GM19240 (cell line): ENCODE results near the gene NPPA.

Source experiments
- DNase-seq: peaks from one replicate; pipeline ENCODE4 v3.0.0; 2011; ENCODE audit warnings: low spot score; ENCODE audit not compliant: insufficient read length

Gene NPPA

DNA sequence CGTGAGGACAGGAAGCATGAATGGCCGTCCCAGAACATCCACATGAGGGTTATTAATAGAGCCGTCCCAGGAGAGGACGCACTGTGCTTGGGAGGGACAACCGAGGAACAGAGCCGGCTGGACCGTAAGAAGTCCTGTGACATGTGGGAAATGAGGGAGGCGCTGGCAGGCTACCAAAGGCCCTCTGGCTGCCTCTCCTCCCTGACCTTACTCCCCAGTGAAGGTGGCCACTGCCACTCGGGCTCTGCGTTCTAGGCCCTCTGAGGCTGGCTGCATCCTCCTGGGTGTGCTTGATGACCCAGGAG lies 26.6 kb upstream of the NPPA start:
- no peak for DNase-seq

DNA sequence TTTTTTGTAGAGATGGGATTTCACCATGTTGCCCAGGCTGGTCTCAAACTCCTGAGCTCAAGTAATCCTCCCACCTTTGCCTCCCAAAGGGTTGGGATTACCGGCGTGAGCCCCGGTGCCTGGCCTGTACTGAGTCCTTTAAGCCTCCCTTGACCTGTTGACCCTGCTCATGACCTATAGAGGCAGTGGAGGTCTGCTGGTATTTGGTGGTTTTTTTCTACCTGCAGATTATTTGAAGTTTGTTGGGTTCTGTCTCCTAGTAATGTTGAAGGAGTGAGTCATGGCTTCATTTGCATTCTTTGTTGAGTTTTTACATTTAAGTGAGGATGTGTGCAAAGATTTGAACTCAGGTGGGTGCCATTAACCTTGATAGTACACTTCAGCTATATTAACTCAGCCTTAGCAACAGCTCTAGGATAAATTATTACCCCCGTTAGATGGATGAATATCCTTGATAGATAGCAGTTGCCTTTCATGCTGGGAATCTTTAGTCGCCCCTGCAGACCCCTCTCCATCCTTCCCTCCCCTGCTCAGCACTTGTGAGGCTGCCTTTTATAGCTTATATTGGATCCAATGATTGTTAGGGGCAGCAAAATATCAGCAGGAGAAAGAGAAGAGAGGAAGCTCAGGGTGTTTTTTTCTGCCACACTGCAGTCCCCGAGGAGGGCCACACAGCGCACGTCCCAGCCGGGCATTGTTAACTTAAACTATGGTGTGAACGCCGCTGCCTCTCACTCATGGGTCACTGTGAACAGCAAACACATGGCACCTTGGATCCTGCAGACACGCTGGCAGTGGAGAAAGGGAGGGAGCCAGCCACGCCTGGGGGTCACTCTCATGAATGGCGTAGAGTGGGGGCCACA lies 26.0 kb upstream of the NPPA start:
- DNase-seq: no peak

DNA sequence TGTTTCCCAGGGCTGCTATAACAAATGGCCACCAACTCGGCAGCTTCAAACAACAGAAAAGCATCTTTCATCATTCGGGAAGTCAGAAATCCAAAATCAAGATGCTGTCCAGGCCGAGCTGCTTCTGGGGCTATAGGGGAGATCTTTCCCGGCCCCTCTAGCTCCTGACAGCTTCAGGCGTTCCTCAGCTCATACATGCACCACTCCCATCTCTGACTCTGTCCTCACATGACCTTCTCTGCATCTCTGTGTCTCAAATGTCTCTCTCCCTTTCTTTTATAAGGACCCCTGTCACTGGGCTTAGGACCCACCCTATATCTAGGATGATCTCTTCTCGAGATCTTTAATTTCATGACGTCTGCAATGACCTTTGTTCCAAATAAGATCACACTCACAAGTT lies 25.0 kb upstream of the NPPA start:
- no peak for DNase-seq

DNA sequence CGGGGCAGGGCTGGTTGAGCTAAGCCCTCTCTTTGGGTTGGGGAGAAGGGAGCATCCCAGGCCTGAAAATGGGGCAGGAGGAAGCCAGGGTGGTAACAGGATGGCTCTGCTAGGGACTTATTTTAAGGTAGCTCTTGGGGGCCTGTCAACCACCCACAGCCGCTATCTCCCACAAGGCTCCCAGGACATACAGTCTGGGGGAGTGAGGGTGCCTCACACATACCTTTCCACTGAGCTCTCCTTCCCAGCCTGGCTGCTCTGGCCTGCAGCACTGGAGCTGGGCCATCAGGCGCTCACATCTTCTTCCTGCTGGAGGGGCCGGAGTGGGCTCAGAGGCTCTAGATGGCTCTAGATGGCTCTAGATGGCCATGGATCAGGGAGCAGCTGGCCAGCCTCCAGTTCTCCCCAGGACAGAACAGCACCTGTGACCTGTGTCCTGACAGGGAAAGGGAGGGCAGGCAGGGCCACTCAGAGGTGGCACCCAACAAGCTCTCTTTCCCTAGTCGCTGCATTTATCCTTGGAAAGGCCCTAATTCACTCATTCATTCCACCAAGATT lies 22.1 kb upstream of the NPPA start:
- DNase-seq: no peak

DNA sequence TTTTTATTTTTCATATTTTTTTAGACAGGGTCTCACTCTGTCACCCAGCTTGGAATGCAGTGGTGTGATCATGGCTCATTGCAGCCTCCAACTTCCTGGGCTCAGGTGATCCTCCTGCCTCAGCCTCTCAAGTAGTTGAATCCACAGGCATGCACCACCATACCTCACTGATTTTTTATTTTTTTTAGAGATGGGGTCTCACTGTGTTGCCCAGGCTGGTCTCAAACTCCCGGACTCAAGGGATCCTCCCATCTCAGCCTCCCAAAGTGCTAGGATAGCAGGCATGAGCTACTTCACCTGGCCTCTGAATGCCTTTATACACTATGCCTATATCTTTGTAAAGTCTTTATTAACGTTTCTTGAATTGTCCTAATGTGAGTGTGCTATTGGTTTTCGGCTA lies 21.5 kb upstream of the NPPA start:
- DNase-seq: no peak

DNA sequence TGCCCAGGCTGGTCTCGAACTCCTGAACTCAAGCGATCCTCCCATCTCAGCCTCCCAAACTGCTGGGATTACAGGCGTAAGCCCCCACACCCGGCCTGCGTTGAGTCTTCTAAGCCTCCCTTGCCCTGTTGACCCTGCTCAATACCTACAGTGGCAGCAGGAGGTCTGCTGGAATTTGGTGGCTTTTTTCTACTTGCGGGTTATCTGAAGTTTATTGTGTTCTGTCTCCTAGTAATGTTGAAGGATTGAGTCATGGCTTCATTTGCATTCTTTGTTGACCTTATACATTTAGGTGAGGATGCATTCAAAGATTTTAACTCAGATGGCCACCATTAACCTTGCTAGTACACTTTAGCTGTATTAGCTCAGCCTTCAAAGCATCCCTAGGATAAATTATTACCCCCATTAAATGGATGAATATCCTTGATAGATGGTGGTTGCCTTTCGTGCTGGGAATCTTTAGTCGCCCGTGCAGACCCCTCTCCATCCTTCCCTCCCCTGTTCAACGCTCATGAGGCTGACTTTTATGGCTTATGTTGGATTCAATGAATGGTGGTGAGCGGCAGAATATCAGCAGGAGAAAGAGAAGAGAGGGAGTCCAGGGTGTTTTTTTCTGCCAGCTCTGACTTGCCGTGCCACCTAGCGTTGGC lies 20.9 kb upstream of the NPPA start:
- DNase-seq: no peak

DNA sequence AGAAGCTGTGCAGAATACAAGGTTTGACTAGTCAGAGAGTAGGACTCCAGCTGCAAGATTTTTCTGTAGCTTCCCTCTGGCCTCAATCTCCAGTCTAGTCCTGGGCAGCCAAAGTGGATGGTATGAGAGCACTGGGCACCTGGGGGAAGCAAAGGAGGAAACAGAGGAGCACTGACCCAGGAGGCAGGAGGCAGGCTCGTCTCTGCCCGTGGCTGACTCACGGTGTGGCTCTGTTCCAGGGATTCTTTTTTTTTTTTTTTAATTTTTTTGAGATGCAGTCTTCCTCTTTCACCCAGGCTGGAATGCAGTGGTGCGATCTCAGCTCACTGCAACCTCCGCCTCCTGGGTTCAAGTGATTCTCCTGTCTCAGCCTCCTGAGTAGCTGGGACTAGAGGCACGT lies 15.3 kb upstream of the NPPA start:
- DNase-seq: no peak

DNA sequence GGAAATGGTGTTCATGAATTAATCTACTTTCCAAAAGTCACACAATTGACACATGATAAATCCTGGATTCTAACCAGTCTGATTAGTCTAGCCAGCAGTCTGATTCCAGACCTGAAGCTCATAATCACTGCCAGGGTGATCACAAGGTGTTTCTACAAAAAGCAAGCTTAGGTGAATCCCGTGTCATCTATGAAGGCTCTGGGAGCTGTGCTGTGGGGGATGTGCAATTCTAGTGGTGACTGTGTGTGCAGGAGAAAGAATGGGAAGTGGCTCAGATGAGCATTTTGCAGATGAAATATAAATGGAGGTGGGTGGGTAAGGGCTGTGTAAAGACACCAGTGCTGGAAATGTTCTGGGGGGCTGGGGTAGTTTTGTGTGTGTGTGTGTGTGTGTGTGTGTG lies 13.0 kb upstream of the NPPA start:
- DNase-seq: no peak

DNA sequence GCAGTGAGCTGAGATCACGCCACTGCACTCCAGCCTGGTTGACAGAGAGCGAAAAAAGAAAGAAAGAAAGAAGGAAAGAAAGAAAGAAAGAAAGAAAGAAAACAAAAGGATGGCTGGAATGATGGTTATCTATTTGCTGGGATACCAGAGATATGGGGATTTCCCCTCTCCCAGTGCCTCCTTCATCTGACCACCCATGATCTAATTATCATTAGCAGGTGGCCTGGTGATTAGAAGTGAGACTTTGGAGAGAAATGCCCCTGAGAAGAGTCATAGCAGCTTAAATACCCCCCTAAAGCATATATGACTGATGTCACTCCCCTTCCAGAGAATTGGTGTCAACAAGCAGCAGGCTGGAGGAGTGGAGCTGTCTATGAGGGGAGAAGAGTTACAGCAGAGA lies 12.5 kb upstream of the NPPA start:
- no peak for DNase-seq

DNA sequence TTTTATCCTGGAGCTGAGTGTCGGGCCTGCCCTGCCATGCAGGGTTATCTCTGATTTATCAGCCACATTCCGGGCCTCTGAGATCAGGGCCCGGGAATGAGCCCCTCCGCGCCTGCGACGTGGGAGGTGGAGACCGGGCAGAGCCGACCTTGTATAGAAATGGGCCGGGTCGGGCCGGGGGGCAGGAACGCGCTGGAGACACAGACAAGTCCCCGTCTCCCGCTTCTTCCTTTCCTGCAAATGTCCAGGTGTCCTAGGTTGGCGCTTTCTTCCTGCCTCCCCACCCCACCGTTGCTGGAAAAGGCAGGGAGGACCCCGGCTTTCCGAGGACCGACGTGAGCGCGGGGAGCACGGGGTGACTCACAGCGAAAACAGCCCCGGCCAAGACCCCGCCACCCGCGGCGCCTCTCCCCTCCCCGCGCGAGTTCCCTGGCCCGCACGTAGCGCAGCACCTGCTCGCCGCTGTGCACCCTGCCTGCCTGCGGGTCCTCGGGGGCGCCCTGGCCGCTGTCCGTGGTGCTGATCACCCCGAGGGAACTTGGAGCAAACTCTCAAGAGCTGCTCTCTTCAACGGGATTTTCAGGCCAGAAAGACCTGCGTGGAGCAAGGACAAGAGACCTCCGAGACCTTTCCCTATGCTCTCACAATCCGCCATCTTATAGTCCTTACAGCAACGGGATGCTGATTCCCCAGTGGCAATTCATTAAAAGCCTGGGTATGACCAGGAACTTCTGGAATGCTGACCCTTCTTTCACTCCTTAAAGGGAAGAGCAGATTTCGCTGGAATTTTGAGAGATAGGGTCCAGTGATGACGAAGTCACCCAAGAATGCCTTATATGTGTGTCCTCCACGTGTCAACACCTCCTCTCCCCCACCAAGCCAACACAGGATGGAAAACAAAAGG lies 11.6 kb upstream of the NPPA start:
- peak; percentile 75 for DNase-seq

DNA sequence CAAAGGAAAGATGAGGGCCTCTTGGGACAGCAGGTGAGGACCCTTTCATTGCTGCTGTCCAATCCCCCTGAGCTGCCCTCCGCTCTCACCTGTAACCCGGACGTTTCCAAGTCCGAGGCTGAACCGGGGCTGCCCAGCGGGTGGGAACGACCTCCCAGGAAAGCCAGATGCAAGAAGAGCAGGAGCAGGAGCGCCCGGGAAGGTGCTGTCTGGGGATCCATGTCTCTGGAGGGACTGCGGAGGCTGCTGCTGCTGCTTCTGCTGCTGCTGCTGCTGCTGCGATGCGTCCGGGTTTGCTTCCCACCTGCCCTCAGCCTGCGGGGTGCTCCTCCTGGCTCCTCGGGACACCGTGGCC lies 11.0 kb upstream of the NPPA start, which contains the start of gene NPPB:
Gene NPPB (minus strand): TSS at position 333 of the 355 bp plus-strand sequence. CDS start 112 bp downstream, at position 221.
- no peak for DNase-seq

DNA sequence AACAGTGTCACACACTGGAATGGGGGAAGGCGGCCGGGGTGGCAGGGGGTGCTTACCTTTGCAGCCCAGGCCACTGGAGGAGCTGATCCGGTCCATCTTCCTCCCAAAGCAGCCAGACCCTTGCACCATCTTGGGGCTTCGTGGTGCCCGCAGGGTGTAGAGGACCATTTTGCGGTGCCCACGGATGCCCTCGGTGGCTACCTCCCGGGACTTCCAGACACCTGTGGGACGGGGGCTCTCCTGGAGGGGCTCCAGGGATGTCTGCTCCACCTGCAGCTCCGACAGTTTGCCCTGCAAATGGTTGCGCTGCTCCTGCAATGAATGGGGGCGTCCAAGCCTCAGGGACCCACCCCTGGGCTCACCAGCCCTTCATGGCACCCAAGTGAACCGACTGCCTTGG lies 10.6 kb upstream of the NPPA start:
- DNase-seq: no peak

DNA sequence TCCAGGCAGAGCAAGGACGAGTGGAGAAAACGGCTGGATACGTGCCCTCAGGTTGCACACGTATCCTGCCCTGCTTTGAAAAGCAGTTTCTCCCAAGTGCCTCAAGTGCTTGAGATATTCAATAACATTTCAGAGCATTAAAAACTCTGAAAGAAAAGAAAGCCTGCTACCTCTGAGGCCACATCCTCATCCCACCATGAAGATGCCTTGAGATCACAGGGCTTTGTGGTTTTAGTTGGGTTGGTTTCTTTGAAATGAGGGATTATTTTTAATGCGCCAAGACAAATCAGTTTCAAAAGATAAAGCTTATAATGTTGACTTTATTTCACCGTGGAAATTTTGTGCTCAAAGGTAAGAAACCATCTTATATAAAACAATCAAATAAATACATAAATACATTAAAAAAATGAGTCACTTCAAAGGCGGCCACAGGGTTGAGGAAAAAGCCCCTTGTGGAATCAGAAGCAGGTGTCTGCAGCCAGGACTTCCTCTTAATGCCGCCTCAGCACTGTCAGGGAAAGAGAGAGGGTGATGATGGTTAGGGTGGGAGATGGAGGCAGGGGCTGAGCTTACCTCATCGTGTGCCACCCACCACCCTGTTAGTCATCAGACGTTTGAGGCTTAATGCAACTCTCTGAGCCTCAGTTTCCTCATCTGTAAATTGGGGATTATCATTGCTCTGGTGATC lies 9.7 kb upstream of the NPPA start:
- DNase-seq: no peak

DNA sequence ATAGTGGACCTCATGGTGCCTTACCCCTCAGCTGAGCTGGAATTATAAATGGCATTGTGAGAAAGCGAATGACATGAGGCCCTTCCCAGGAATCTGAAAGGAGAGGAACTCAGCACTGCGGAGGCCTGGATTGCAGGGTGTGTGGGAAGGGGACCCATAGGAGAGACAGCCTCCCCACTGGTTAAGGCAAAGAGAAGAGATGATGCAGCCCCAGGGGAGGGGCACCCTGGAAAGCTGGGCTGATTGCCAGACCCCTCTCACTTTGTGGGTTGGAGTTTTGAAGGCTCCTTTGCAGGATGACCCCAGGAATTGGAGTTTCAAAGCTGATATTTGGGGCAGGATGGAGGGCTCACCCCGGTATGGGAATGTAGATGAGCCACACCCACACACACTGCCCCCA lies 9.1 kb upstream of the NPPA start:
- DNase-seq: no peak

DNA sequence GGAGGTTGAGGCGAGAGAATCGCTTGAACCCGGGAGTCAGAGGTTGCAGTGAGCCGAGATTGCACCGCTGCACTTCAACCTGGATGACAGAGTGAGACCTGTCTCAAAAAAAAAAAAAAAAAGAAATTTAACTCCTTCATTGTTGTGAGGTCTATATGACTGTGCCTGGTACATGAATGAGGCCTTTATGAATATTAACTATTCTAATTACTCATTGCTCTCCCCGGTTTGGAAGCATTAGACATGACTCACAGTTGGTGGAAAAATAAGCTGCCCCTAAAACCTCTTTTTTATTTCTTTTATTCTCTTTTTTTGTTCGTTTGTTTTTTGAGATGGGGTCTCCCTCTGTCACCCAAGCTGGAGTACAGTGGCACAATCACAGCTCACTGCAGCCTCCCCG lies 7.8 kb upstream of the NPPA start:
- no peak for DNase-seq

DNA sequence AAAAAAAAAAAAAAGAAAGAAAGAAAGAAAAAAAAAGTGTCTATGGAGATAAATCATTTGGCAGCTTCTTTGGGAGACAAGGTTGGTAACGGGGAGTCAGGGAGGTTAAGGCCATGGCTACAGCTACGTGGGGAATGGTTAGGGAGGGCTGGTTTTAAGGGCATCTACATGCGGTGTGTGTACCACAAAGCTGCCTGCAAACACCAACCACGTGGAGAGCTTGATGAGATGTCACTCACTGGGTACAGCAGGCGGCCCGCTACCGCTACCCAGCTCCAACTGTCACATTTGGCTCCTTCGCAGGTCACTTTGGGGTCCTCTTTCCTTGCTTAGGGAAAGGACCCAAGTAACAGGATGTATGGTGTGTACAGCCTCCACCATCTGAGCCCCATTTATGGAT lies 6.9 kb upstream of the NPPA start:
- DNase-seq: no peak

DNA sequence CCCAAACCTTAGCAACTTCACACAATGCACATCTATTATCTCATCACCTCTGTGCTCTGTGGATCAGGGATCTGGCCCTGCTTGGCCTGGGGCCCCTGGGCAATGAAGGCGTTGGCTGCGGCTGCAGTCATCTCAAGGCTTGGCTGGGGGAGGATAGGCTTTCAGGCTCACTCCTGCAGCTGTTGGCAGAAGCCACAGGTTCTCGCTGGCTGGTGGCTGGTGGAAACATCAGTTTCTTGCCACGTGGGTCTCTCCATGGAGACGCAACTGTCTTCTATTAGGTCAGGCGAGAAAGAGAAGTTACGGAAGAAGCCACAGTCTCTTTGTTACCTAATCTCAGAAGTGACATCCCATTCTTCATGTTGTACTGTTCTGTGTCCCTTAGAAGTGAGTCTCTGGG lies 3.6 kb upstream of the NPPA start:
- DNase-seq: no peak

DNA sequence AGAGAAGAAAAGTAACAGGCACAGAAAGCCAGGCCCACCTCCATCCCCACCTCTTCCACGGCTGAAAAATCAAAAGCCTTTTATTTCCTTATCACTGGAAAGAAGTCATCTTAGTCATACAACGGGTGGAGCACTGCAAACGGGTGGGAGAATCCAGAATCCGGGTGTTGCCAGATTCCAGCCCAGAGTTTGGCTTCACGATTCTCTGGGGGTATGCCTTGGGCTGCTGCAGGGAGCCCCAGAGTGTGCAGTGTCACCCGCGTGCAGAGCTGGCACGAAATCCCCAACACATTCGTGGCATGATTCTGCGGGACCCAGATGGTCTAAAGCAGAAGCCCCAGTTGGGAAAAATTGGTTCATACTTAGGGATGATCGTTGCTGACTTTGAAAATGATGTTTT lies 2.6 kb upstream of the NPPA start:
- no peak for DNase-seq

DNA sequence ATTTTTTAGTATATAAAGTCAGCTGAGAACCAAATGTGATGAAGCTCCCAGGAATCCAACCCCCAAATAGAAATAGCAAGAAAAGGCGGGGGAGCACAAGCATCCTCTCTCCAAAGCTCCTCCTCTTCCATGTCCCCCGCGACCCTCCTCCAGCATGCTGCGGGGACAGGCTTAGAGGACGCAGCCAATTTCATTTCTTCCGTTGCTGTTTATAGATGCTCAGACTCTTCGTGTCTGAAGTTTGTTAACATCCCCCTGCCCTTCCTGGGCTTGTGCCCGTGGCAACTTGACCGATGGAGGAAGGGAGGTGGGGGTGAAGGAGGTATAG lies 754 bp upstream of the NPPA start:
- no peak for DNase-seq

DNA sequence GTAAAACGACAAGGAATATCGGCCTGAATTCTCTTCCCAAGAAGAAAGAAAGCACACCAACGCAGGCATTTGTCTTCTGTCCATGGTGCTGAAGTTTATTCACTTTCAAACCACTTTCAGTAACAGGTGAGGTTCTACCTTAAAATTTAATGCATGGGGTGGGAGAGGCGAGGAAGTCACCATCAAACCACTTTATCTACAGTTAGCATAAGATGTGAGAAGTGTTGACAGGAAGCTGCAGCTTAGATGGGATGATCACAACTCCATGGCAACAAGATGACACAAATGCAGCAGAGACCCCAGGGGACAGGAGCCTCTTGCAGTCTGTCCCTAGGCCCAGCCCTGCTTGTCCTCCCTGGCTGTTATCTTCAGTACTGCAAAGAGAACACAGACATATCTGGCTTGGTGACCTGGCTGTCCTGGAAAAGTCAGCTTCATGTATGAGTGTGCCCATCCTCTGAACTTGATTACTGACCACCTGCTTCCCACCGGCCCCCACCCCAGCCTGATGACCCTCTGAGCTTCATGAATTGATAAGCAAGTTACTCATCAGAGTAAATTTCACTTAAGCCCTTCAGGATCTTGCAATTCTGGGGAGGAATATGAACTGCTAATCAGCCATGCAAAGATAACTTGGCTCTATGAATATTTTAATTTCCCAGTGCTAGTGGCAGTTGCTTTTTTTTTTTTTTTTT lies 1.8 kb downstream of the NPPA start:
- DNase-seq: no peak
